NCI-H2029 (cell line): ENCODE measurements around the gene ATG9B.
"Not testable (repeated sequence)": the region's sequence is repeated elsewhere in the genome, so short reads cannot be mapped to it uniquely, and the experiment has no call there.

ENCODE experiments used
- DNase-seq: peaks from one replicate; lab custom pipeline; 2025; lab: John Stamatoyannopoulos, UW

ATG9B gene

DNA sequence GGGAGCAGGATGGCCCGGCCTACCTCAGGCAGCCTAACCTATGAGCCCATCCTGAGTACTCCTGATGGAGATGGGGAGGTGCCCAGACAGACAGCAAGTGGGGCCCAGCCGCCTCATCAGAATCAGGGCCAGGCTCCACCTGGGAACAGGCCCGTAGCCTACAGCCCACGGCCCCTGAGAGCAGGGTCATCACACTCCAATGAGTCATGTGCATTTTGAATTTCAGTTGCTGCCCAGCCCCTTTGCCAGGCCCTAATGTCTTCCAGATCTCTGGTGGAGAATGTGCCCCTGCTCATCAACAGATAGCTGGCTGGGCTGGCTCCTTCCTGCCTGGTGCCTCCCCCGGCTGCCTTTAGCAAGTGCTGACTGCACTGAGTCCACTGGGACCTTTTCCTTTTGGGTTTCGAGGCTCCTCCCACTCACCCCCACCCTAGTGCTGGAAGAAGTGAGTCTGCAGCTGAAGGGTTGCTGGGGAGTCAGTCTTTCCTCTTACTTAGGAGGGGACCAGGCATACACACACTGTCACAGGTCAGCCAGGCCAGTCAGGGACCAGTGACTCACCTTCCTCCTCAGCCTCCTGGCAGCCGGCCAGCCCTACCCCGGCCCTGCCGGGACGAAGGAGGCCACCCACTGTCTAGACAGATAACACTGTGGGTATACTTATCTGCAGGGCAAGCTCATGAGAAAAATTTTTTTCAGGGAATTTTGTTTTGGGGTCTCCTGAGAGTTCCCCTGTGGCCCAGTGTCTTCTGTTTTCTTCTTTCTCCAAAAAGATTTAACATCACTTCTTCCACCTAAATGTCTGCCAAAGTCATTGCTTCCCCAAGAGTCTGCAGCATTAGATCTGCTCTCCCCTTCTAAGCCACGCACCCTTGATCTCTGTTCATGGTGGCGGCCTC lies 14.9 kb upstream of the ATG9B start:
- DNase-seq = peak; percentile 22

DNA sequence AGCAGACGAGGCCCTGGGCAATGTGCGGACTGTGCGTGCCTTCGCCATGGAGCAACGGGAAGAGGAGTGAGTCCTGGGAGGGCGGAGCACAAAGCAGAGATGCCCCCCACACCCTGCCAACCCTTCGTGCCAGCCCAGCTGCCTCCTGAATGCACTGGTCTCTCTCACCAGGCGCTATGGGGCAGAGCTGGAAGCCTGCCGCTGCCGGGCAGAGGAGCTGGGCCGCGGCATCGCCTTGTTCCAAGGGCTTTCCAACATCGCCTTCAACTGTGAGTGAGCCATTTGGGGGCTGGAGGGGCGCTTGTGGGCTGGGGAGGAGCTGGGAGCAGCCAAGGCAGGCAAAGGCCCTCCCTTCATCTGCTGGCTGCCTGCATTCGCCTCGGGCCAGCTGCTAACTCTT lies 11.6 kb upstream of the ATG9B start:
- DNase-seq = no peak

DNA sequence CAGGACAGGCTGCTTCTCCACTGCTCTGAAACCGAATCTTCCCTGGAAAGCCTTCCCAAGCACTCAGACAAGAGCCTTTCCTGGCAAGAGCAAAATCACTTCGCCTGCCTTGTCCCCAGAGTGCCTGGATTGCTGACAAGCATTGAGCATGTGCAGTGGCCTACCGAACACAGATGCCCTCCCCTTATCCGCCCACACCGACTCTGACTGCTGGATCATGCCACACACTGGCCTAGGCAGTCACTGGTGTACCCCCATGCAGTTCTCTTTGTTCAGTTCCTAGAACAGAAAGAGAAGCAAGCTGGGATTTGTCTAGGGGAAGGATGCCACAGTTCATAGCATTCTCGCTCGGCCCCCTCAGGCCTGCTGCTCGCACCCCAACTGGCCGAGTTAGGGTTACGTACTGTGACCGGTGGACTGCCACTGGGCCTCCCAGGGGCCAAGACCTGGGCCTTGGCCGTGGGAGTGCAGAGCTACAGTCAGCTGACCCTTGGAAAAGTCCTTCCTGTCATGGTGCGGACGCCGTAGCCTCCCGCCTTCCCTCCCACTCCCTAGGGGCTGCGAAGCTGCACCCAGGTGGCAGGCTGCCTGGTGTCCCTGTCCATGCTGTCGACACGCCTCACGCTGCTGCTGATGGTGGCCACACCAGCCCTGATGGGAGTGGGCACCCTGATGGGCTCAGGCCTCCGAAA lies 10.9 kb upstream of the ATG9B start:
- no peak for DNase-seq

DNA sequence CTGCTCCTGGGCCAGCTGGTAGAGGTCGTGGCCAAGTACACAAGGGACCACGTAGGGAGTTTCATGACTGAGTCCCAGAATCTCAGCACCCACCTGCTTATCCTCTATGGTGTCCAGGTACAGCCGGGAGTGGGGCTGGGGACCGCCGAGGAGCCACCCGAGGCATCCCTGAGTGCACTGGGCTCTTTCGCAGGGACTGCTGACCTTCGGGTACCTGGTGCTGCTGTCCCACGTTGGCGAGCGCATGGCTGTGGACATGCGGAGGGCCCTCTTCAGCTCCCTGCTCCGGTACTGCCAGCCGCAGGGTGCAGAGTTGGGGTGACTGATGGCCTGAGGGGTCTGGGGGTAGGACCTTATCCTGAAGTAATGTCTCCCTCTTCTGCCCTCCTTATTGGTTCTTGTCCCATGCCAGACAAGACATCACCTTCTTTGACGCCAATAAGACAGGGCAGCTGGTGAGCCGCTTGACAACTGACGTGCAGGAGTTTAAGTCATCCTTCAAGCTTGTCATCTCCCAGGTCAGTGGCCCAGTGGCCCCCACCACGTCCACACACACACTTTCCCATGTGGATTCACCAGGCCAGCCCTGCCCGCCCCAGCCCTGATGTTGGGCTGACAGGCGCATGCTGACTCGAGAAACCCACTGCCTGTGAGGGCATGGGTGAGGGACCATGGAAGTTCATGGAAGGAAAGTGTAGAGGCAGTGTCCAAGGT lies 10.2 kb upstream of the ATG9B start:
- no peak for DNase-seq

DNA sequence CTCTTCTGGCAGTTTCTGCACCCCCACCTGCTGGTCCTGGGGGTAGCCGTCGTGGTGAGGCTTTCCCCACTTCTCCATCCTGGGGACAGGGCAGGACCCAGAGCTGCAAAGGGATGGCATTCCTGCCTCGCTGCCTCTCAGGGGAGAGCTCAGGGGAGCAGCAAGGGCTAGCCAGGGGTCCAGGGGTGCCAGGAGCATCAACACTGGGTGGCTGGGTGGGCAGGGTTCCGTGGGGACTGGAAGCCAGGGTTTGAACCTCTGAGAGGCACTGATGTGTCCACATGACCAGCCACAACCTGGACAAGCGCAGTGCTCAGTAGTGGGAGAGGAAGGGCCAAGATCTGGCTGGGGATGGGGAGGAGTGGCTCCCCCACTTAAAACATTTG lies 9.6 kb upstream of the ATG9B start:
- DNase-seq = no peak

DNA sequence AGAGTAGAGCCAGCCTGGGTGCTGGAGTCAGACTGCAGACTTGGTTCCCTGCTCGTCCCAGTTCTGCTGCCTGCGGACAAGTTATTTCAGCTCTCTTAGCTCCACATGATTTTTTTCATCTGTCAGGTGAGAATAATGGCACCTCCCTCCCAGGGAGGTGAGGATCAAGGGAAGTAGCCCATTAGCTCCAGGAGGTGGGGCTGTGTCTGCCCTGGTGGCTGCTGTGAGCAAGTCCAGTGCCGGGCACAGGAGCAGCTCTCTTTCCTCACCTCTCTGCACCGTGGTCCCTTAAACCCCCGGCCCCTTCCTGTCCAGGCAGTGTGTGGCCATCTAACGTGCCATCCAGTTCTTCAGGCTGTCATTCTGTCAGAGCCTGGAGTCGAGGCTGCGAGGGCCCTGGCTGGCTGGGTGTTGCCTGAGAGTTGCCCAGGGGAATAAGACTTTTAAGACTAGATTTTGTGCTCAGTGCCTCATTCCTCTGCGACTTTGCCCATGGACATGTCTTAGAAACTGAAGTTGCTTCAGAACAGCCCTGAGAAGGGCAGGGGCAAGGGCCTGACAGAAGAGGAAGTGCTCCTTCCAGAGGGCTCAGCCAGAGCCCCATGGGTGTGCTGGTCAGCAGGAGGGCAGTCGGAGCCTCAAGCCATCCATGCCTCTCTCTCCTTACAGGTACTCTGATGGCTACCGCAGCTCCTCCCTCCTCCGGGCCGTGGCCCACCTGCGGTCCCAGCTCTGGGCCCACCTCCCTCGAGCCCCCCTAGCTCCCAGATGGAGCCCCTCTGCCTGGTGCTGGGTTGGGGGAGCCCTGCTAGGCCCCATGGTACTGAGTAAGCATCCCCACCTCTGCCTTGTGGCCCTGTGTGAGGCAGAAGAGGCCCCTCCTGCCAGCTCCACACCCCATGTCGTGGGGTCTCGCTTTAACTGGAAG lies 8.9 kb upstream of the ATG9B start:
- DNase-seq = no peak

DNA sequence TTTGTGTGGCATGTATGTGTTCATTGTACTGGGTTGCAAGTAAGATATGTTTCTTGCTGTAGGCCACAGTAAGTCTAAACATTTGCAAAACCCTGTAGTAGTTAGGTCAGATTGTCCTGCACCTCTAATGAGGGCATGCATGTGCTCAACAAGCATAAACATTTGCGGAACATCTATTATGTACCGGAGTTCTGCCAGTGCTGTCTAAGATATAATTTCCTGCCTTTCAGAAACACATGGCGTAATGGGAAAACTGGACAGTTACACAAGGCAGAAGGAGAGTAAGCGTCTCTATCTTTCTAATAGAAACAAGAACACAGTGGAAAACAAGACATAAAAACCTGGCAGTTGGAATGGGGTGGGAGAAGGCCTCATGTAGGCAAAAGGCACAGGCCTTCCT lies 6.7 kb upstream of the ATG9B start:
- DNase-seq = no peak

DNA sequence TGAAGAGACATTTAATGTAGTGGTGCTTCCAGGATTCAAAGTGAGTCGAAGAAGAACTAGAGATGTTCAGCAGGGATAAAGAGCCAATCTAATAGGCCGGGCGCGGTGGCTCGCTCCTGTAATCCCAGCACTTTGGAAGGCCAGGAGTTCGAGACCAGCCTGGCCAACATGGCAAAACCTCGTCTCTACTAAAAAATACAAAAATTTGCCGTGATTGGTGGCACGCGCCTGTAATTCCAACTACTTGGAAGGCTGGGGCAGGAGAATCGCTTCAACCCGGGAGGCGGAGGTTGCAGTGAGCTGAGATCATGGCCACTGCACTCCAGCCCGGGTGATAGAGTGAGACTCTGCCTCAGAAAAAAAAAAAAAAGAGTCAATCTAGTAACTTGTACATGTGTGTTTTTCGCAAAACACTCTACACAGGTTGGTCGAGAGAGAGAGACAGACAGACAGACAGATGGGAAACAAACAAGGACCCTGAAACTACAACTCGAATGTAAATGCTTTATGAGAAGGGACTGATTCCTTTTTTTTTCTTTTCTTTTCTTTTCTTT lies 4.7 kb upstream of the ATG9B start:
- DNase-seq = no peak

DNA sequence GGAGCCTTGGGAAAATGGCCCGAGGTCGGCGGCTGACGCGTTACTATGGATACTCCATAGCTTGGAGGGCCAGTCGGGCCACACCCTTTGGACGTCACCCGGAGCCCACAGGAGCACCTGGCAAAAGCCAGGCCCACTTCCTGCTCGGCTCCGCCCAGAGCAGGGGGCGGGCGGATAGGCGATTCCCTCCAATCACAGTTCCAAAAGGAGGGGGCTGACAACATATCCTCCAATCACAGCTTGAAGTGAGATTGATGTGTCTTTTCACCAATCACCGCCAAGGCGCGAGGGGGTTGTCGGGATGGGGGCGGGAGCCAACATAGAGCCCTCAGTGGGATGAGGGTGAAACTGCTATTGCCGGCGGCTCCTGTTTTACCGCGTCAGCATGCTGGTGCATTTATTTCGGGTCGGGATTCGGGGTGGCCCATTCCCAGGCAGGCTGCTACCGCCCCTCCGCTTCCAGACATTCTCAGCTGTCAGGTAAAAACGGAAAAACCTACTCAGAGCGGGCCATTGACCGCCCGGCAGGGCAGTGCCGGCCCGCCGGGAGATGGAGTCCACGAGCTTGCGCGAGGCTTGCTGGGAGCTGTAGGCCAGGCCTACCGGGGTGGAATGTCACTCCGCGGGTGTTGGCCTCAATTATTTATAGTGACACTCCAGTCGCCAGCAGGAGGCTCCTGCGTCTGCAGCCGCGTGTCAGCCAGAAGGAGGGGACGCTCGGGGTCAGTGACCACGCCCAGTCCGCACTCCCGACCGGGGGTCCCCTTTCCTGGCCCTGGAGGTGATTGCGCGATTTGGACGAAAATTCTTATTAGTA lies 4.0 kb upstream of the ATG9B start, which contains the start of gene ABCB8:
ABCB8 (plus strand) TSS at position 320 of the 817 bp plus-strand sequence; CDS start at position 386, 66 bp downstream.
- peak; percentile 98 for DNase-seq

DNA sequence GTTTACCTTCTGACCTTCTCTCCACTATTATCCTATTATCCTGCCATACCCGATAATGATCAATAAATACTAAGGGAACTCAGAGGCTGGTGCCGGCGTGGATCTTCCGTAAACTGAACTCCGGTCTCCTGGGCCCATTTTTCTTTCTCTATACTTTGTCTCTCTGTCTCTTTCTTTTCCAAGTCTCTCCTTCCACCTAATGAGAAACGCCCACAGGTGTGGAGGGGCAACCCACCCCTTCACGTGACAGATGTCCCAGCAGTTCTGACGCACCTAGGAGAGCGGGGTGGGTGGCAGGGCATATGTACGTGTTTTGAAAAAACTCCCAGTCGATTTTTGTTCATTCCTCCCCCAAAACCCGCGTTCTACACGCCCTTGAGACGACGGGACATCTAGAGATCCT lies 3.4 kb upstream of the ATG9B start:
- not testable (repeated sequence) for DNase-seq

DNA sequence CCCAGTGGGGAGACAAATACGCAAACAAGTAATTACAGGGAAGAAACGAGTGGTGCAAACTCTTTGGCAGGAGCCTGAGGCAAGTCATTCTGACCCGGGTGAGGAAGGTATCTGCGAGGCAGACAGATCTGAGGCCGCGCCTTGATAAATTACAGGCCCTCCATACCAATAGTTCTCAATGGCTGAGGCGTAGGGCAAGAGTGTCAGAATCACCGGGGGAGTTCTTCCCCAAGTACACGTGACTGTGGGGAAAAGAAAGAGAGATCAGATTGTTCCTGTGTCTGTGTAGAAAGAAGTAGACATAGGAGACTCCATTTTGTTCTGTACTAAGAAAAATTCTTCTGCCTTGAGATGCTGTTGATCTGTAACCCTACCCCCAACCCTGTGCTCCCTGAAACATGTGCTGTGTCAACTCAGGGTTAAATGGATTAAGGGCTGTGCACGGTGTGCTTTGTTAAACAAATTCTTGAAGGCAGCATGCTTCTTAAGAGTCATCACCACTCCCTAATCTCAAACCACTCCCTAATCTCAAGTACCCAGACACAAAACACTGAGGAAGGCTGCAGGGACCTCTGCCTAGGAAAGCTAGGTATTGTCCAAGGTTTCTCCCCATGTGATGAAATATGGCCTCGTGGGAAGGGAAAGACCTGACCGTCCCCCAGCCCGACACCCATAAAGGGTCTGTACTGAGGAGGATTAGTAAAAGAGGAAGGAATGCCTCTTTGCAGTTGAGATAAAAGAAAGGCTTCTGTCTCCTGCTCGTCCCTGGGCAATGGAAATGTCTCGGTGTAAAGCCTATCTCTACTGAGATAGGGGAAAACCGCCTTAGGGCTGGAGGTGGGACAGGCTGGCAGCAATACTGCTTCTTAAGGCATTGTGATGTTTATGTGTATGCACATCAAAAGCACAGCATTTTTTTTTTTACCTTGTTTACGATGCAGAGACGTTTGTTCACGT lies 2.8 kb upstream of the ATG9B start:
- not testable (repeated sequence) for DNase-seq

DNA sequence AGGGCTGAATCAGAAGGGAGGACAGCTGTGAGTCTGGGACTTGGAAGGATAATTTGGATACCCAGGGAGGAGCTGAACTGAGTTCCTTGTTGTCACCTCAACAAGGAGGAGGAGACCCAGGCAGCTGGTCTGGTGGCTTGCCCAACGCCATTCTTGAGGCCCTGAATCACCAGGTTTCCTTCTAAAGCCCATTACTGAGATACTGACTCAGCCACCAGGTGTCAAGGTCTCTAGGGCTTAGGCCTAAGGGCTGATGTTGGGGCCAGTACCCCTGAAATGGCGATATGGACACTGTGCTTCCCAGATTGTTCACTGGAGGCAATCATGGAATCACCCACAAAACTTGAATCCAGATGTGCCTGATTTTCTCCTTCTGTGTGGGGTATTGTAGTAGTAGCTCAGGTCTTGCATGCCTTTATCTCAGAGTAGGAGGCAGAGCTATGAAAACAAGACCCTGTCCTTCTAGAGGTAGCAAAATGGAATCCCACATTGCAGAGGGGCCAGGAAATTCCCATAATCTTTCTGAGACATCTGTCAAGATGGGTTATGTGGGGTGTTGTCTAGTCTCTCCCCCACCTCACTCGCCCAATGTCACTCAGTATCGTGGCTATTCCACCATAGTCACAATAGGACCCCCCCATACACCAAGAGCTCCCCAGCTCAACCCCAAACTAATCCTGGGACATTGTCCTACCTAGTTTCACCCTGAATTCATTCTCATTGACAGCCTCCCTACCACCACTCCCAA lies 1.8 kb upstream of the ATG9B start:
- no peak for DNase-seq

DNA sequence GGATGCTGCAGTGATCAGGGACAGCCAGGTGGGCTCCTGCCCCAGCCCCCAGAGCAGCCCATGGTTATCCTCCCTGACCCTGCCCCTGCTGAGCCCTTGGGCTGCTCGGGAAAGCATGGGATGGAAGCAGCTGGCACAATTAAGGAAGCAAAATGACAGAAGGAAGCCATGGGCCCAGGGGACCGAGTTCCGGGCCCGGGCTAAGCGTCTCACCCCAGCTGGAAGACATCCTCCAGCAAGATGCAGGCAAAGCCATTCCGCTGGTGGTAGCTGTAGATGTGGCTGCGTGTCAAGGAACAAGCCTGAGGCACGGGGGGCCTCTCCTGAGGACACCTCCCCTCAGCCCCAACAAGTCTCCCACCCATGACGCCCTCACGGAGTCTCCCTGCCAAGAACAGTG lies 1.1 kb downstream of the ATG9B start:
- DNase-seq = no peak

DNA sequence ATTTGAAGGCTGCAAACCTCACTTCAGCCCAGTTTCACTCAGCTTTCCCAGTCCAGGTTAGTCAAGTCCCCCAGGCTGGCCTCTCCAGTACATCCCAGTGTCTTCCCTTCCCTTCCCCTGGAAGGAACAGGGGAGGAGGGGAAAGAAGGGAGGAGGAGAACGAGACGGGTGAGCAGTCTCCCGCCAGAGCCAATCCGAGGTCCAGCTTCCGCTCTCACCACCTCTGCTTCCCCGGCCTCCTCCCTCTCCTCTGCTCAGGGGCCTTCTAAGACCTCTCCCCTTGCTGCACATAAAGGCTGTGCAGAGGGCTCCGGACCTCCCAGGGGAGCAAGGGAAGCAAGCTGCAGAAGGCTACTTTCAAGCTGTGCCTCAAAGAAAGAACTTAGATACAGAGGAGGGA lies 4.1 kb downstream of the ATG9B start:
- DNase-seq = no peak

DNA sequence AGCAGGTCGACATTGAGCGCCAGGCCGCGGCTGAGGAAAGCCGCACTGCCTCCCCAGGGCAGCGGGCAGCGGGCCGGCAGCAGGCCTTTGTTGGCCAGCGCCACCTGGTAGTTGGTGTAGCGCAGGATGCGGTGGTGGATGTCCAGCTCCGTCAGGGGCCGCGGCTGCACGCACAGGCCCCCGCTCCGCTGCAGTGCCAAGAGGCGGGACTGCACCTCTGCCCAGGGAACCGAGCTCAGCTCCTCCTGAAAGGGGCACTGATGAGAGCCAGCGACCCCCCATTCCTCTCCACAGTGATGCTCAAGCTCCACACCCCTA lies 5.2 kb downstream of the ATG9B start:
- no peak for DNase-seq

DNA sequence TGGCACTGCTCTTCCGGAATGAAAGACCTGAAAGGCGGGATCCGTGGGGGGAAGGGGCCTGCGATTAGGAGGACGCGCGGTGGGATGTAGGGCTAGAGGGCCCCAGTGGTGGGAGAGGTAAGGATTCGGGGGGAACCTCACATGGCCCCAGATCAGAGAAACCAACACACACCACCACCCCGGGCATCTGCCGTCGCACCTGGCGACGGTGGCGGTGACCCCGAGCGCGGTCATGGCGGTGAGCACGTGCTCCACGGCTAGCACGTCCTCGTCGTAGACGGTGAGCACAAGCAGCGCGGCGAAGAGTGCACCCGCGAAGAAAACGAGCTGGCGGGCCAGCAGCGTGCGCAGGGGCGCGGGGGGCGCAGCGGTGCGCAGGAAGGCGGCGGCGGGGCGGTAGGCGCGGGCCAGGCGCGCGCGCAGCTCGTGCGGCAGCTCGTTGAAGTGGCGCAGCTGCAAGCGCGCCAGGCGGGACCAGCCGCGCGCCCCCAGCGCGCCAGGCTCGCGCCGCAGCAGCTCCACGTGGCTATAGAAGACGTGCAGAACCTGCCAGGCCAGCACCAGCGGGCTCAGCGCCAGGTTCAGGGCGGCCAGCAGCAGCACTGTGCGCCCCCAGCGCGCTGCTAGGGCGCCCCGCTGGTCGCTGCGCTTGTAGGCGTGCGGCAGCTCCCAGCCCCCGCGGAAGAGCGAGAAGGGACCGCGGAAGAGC lies 5.7 kb downstream of the ATG9B start:
- DNase-seq = peak; percentile 37

DNA sequence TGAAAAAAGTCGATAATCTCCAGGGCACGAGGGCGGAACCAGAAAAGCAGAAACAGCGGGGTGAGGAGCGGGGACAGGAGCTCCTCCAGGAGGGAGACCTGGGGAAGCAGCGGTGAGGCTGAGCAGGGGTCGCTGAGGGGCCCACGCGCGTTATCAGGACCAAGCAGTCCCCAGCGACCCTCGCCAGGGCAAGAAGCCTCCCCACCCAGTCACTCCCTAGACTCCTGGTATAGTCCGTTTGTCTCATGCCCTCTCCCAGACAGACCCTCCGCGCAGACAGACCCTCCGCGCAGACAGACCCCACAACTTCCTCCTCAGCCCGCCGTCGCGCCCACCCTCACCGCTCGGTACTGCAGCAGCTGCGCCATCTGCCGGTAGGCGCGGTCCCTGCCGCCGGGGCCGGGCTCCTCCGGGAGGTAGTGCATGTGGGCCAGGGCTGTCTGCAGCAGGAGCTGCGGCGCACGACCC lies 6.3 kb downstream of the ATG9B start:
- peak; percentile 25 for DNase-seq
